Tibial nerve (tissue), 4 donors: Measurements from ENCODE around the gene MRPS6. TPM values are rescaled to one million over a fixed set of nuclear protein-coding genes. Genes with fewer than 3 reads are reported as not detected.
A peak's percentile ranks its signal among the peaks of the same experiment; 100 is the strongest.

ENCODE experiments used
- DNase-seq, 2 donors: peaks; one replicate each; pipeline ENCODE4 v3.0.0-alpha.2; 2019; ENCODE audit warnings: low spot score in 2 of 2
- H3K27ac ChIP-seq, 4 donors: fragments of 200-600 bp; sonication (generic) in 3 of 4; one replicate each; pipeline ENCODE4 v1.5.1; 2017 to 2019; ENCODE audit warnings: mild to moderate bottlenecking in 1 of 4
- H3K27me3 ChIP-seq, 2 donors: fragments of 200-600 bp; sonication (generic) in 1 of 2; one replicate each; pipeline versions ENCODE4 v1.5.1 to v1.6.0; 2017 to 2019
- H3K36me3 ChIP-seq, 3 donors: fragments of 200-600 bp; sonication (generic); one replicate each; pipeline ENCODE4 v1.5.1; 2018 to 2019
- H3K4me1 ChIP-seq, 4 donors: fragments of 200-600 bp; sonication (generic) in 3 of 4; one replicate each; pipeline ENCODE4 v1.5.1; 2017 to 2019
- H3K4me3 ChIP-seq, 4 donors: fragments of 200-600 bp; sonication (generic) in 3 of 4; one replicate each; pipeline ENCODE4 v1.5.1; 2017 to 2019; ENCODE audit warnings: mild to moderate bottlenecking in 1 of 4, moderate library complexity in 1 of 4
- H3K9me3 ChIP-seq, 4 donors: fragments of 200-600 bp; sonication (generic) in 3 of 4; one replicate each; pipeline ENCODE4 v1.5.1; 2017 to 2019
- EP300 ChIP-seq, 2 donors: sonication (generic); formaldehyde crosslinking; IDR thresholded peaks; one replicate each; pipeline ENCODE4 v1.6.1; 2017; ENCODE audit warnings: antibody characterized with exemption in 2 of 2, mild to moderate bottlenecking in 1 of 2
- POLR2A ChIP-seq, 2 donors: fragments of 450-650 bp; IDR thresholded peaks; one replicate each; pipeline ENCODE4 v1.6.1; 2017; ENCODE audit warnings: antibody characterized with exemption in 2 of 2, mild to moderate bottlenecking in 2 of 2, moderate library complexity in 2 of 2
- WGBS, 2 donors: methylation state at CpG; one replicate each; pipeline ENCODE4 v1.1.5; 2018; 5-methylcytosine and 5-hydroxymethylcytosine counted together
- total RNA-seq, 4 donors: library from RNA; depleted of rRNA; stranded (reverse); fragments of >200 nt; gene quantifications; one replicate each; pipeline ENCODE4 v1.1.0, GENCODE V29; 2016
- TF ChIP-seq, protein P1 (sequence below), 5 experiments: fragments of 200-600 bp in 3 of 5; fragments of 450-650 bp in 2 of 5; sonication (generic) in 3 of 5; IDR thresholded peaks; one replicate each; pipeline ENCODE4 v1.5.1; 2016 to 2019; ENCODE audit warnings: antibody characterized with exemption in 5 of 5, mild to moderate bottlenecking in 3 of 5, moderate library complexity in 2 of 5

MRPS6 gene
- total RNA-seq, 4 donors from 2014 or later, result 57.9 to 69.6 (median 61.2) TPM

DNA sequence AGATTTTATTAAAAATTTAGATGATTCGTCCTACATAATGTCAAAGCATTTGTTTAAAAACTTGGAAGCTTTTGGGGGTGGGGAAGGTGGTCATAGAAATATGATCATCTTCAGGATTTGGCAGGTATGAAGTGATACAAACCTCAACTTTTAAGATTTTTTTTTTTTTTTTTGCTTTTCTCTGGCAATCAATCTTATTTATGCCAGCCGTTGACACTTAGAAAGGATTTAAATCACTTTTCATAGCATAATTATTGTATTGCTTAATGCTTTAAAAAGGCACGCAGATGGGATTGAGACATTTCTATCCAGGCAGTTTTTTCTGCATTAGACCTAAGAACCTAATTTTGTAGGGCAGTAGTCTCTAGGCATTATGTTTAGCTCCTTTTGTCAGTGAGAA is 19.7 kb downstream of the MRPS6 start:
- Histone ChIP-seq H3K27ac (peak overlapping the region in 1 of 4 donors; percentile 1), H3K9me3 (no peaks in the 10 kb centered on the region), H3K4me3 (no peak overlapping the region), H3K36me3 (peaks cover 0 to 24% (median 0%) of the 10 kb centered on the region in 3 donors), H3K4me1 (peaks cover 0 to 68% (median 5%) of the 10 kb centered on the region in 4 donors), H3K27me3 (no peaks in the 10 kb centered on the region)
- WGBS, 2 donors, result 82 to 83% methylated on average over 3 of the region's 3 CpGs
- DNase-seq, result no peak
- TF ChIP-seq EP300 (IDR thresholded peaks at IDR 0.05) (no peak), POLR2A (IDR thresholded peaks at IDR 0.05) (no peak)
- TF ChIP-seq, protein P1, sequence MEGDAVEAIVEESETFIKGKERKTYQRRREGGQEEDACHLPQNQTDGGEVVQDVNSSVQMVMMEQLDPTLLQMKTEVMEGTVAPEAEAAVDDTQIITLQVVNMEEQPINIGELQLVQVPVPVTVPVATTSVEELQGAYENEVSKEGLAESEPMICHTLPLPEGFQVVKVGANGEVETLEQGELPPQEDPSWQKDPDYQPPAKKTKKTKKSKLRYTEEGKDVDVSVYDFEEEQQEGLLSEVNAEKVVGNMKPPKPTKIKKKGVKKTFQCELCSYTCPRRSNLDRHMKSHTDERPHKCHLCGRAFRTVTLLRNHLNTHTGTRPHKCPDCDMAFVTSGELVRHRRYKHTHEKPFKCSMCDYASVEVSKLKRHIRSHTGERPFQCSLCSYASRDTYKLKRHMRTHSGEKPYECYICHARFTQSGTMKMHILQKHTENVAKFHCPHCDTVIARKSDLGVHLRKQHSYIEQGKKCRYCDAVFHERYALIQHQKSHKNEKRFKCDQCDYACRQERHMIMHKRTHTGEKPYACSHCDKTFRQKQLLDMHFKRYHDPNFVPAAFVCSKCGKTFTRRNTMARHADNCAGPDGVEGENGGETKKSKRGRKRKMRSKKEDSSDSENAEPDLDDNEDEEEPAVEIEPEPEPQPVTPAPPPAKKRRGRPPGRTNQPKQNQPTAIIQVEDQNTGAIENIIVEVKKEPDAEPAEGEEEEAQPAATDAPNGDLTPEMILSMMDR (IDR thresholded peaks at IDR 0.05), result no peak

DNA sequence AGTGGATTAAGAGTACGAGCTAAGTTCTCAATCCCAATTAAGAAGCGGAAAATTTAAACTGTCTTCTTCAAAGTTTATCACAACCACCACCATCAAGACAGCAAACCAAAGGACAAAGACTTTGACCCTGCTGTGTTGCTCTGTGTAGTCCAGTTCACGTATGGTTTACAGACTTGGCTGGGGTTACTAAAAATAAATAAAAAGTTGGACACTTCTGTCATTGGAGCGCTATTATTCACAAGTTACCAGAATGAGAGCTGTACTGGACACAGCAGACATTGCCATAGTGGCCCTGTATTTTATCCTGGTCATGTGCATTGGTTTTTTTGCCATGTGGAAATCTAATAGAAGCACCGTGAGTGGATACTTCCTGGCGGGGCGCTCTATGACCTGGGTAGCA is 21.6 kb downstream of the MRPS6 start:
- H3K36me3 ChIP-seq, result peaks cover 0 to 21% (median 0%) of the 10 kb centered on the region in 3 donors
- WGBS, 2 donors, result 89% methylated on average over 7 of the region's 7 CpGs
- no peak overlapping the region for H3K4me3 ChIP-seq
- H3K9me3 ChIP-seq, result no peaks in the 10 kb centered on the region
- H3K27ac ChIP-seq, result no peak overlapping the region
- H3K27me3 ChIP-seq, result no peaks in the 10 kb centered on the region
- TF ChIP-seq, protein P1 (IDR thresholded peaks at IDR 0.05), result no peak
- TF ChIP-seq EP300 (IDR thresholded peaks at IDR 0.05) (no peak), POLR2A (IDR thresholded peaks at IDR 0.05) (no peak)
- peaks cover 0 to 73% (median 3%) of the 10 kb centered on the region in 4 donors for H3K4me1 ChIP-seq
- no peak for DNase-seq

DNA sequence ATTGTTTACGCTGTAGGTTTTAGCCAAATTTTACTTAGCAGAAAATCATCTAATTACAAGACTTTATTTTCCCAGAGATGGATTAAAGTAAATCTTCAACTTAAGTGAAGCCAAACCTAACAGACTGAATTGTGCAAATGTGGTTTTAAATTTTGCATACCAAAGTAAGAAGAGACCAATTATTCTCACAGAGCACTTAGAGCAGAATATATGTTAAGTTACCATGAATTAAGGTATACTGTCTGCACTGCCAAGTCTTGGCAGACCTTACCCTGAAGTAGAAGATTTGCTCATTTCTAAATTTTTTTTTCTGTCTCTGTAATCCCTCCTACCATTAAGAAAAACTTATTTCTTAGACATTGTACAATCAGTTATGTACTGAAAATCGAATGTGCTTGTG is 24.1 kb downstream of the MRPS6 start:
- Histone ChIP-seq H3K4me3 (no peak overlapping the region), H3K27ac (no peak overlapping the region), H3K36me3 (peaks cover 0 to 21% (median 0%) of the 10 kb centered on the region in 3 donors), H3K27me3 (no peaks in the 10 kb centered on the region), H3K9me3 (no peaks in the 10 kb centered on the region), H3K4me1 (peaks cover 0 to 79% (median 7%) of the 10 kb centered on the region in 4 donors)
- TF ChIP-seq EP300 (IDR thresholded peaks at IDR 0.05) (no peak), POLR2A (IDR thresholded peaks at IDR 0.05) (no peak)
- TF ChIP-seq, protein P1 (IDR thresholded peaks at IDR 0.05), result no peak
- 79 to 91% methylated on average over 2 of the region's 2 CpGs for WGBS, 2 donors
- no peak for DNase-seq

DNA sequence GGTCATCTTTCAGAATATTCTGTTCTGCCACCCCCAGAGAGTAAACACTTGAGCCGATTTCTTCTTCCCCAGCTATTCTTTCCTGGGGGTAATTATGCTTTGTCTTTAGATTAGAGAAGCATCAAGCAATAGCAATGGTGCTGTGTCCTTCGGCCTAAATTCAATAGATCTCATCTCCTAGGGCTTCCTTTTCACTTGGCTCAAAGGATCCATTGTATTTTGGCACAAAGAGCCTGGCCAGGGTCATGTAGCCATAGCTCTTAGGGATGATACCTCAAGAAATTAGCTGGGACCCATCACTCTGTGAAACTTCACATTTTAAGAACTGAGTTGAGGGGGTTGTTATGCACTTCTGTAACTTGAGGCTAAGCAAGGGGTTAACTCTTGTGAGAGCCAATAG is 27.0 kb downstream of the MRPS6 start:
- 45 to 51% methylated on average over 2 of the region's 2 CpGs for WGBS, 2 donors
- no peak for TF ChIP-seq EP300 (IDR thresholded peaks at IDR 0.05)
- TF ChIP-seq, protein P1 (IDR thresholded peaks at IDR 0.05), result no peak
- TF ChIP-seq POLR2A (IDR thresholded peaks at IDR 0.05), result no peak
- H3K4me1 ChIP-seq, result peaks cover 0 to 84% (median 5%) of the 10 kb centered on the region in 4 donors
- H3K9me3 ChIP-seq, result no peaks in the 10 kb centered on the region
- no peak overlapping the region for H3K4me3 ChIP-seq
- no peak for DNase-seq
- H3K36me3 ChIP-seq, result peaks cover 0 to 15% (median 0%) of the 10 kb centered on the region in 3 donors
- H3K27me3 ChIP-seq, result no peaks in the 10 kb centered on the region
- H3K27ac ChIP-seq, result no peak overlapping the region

DNA sequence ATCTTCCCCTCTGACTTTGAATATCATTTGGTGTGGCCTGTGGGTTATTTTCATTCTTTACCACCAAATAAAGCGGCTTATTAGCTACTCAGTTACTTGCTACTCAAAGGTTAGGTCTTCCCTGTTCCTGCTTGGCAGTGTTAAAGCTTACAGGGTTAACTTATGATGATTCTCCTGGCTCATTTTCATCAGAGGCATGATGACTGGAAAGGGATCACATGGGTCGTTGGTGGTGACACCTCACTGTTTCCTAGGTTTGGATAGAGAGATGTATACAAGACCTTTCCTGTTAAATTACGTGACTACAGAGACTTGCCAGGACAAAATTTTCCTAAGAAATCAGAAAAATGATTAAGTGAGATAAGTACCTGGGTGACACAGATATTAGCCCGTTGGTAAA is 27.4 kb downstream of the MRPS6 start:
- DNase-seq, result no peak
- Histone ChIP-seq H3K4me3 (no peak overlapping the region), H3K27ac (no peak overlapping the region)

More for the DNA sequence above, 27.4 kb downstream of the MRPS6 start:
- H3K9me3 ChIP-seq, result no peaks in the 10 kb centered on the region
- TF ChIP-seq EP300 (IDR thresholded peaks at IDR 0.05) (no peak), POLR2A (IDR thresholded peaks at IDR 0.05) (no peak)
- TF ChIP-seq, protein P1 (IDR thresholded peaks at IDR 0.05), result no peak
- H3K27me3 ChIP-seq, result no peaks in the 10 kb centered on the region
- peaks cover 0 to 89% (median 5%) of the 10 kb centered on the region in 4 donors for H3K4me1 ChIP-seq
- WGBS, 2 donors, result 64 to 67% methylated on average over 4 of the region's 4 CpGs
- H3K36me3 ChIP-seq, result peaks cover 0 to 11% (median 0%) of the 10 kb centered on the region in 3 donors
